PC-9 (cell line): Measurements from ENCODE around the gene NRG3.

Experiments
- CTCF ChIP-seq: fragments of 200-600 bp; sonication (generic); conservative IDR thresholded peaks from 2 replicates; pipeline ENCODE4 v1.6.1; 2017; ENCODE audit warnings: mixed run types, antibody characterized with exemption, mild to moderate bottlenecking, moderate library complexity
- EZH2 ChIP-seq: fragments of 200-600 bp; sonication (generic); IDR thresholded peaks from 2 replicates; pipeline ENCODE4 v1.8.0; 2017; ENCODE audit warnings: antibody characterized with exemption, low read depth

GRCh38 chr10:82399850-82400249 is 524.9 kb downstream of the NRG3 start:
- no peak for TF ChIP-seq CTCF
- no peak for TF ChIP-seq EZH2
